ENCODE results near the gene CREB3.
A peak's percentile ranks its signal among the peaks of the same experiment; 100 is the strongest.

The CREB3 gene

DNA sequence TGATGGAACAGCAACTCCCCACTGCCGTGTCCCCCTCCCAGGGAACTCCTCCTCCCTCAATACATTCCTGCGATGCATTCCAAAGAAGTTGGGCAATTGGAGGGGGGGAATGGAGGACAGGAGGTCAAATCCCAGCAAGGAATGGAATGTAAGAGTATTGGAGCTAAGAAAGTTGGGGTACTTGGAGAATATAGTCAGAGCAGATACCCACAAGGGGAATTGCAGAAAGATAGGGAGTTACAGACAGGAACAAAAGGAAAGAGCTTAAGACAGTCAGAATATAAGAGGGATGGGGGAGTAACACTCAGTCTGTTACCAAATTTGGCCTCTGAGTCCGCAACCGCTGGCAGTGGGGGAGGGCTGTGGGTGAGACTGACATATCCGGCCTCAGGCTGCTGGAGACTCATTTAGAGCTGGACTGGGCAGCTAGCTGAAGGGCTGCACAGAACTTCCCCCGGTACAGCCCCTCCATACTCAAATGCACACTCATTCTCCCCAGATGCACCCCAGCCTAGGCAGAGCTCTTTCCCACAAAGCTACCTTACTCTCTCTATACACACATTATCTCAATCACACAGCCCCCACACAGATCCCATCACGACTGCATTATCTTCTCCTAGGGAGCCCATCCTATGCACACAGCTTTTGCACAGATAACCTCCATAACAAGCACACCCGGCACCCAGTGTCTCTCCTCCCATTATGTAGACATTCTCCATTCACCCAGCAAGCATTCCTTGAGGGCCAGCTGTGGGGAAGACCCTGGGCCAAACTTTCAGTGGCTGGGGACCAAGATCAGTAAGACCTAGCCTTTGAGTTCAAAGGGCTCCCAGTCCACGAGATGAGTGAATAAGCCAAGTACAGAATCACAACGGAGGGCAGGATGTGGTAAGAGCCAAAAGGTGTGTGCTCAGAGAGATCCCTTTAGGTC is 4.2 kb upstream of the CREB3 start:
- peak; percentile 93 for DNase-seq

DNA sequence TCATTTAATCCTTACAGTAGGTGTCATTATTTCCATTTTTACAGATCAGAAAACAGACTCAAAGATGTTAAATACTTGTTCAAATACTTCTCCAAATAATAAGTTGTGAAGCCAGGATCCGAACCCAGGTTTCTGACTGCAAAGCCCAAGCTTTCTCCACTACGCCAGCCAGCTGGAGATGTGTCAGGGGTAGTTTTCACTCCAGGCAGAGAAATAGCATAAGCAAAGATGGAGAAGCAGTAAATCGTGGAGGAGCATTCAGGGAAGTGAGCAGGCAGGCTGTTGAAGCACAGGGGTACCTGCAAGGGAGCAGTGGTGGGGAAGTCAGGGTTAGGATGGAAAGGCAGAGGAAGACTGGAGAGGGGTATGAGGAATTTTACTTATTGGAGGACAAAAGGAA is 3.4 kb upstream of the CREB3 start:
- DNase-seq: peak; percentile 32

DNA sequence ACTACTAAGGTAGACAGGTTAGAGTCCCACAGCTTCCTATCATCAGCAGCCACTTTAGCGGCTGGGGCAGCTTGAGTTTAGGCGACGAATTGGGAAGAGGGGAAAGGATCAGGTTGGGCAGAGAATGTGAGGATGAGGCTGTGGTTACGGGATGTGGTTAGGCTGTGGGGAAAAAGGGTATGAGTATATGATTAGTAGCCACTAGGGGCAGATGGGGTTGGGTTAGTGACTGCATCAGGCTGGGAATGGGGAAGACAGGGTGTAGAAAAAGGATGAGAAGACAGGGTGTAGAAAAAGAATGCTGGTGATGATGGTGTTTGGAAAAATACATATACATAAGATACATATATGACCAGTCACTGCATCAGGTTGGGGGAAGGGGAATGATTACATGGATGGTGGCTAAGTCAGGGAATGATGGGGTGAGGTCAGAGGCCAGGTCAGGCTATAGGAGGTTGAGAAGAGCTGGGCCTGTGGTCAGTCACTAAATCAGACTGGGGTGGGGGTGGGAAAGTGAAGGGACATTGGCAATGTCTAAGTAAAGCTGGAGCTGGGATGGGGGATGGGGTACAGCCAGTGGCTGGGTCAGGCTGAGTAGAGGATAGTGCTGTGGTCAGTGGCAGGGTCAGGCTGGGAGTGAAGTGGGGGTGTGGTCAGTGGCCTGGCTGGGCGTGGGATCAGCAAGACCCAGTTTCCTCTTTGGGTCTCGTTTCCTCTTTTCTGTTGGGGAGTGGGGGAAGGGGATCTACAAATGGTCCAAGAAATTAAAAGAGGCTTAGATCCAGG is 2.6 kb upstream of the CREB3 start:
- peak; percentile 93 for DNase-seq

DNA sequence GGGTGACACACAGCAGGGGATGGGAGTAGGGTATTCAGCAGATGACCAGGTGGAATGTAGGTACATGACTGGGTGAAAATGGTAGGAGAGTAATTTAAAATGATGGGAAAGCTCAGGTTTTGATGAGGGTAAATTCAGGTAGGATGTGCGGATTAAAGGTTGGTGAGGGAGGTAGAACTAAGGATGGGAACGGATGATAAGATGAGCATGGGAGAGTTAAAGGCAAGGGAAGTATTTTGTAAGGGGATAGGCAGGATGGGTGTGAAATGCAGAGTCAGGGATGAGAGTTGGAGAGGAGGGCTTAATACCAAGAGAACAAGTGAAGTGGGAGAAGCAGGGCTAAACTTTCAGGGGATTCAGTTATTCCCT is 2.0 kb upstream of the CREB3 start:
- DNase-seq: no peak

DNA sequence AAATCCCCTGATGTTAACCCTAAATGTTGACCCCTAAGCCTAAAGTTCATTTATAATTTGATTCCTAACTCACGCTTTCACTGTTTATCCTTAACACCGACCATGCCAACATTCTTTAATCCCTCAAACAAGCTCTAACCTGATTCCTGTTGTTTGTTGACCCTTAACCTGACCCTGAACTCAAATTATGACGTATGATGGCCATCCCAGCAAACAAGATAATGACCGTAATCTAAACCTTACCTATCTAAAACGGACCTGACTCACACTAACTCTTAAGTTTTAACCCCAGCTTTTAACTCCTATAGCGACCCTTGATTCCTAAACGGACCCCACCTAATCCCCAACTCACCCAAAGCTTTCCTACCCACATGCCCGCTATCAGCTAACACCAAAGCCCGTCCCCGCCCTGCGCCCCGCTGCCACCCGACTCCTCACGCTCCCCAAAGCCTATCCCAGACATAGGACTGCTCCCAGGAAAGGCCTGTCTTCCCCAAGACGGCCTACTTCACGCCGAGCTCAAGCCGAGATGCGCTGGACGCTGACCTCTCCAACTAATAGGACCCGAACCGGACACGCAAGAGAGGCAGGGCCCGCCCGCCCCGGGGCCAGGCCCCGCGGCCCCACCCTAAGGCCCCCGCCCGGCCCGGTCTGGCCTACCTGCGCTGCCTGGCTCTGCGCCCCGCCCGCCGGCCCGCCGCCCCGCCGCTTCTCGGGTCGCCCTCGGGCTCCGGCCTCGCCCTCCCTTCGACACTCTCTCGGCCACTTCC is 866 bp upstream of the CREB3 start:
- no peak for DNase-seq

DNA sequence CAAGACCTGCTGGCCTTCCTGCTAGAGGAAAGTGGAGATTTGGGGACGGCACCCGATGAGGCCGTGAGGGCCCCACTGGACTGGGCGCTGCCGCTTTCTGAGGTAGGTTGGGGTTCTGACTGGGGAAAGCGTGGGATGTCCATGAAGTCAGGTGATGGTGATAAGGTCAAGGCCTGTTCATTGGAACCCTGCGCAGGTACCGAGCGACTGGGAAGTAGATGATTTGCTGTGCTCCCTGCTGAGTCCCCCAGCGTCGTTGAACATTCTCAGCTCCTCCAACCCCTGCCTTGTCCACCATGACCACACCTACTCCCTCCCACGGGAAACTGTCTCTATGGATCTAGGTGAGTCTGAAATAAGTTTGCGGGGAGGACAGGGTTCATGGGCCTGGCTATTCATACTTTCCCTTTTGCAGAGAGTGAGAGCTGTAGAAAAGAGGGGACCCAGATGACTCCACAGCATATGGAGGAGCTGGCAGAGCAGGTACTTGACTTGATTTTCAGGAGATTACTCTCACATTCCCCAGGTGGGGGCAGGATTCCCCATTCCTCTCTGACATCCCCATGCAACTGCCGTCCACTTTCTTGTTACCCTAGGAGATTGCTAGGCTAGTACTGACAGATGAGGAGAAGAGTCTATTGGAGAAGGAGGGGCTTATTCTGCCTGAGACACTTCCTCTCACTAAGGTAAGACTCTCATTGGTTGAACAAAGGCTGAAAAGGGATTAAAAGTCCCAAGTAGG is 505 bp downstream of the CREB3 start:
- DNase-seq: peak; percentile 74

DNA sequence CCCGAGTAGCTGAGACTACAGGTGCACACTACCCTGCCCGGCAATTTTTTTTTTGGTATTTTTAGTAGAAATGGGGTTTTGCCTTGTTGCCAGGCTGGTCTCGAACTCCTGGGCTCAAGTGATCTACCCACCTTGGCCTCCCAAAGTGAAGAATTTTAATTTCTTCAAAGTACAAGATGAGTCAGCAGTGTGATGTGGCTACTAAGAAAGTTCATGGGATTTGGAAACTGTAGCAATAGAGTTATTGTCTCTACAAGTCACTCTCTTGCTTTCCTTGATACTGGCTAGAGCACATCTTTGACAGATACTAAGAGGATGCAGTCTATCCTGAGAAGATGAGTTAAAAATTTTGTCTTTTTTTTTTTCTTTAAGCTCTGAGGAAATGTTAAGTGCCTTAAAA is 1.6 kb downstream of the CREB3 start:
- DNase-seq: no peak

DNA sequence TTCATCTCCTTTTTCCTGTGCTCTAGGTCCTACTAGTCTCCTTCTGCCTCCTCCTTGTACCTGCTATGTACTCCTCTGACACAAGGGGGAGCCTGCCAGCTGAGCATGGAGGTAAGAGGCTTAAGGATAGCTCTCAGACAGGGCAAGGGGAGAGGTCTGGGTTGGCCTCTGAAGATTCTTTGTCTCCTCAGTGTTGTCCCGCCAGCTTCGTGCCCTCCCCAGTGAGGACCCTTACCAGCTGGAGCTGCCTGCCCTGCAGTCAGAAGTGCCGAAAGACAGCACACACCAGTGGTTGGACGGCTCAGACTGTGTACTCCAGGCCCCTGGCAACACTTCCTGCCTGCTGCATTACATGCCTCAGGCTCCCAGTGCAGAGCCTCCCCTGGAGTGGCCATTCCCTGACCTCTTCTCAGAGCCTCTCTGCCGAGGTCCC is 3.8 kb downstream of the CREB3 start:
- DNase-seq: peak; percentile 78

DNA sequence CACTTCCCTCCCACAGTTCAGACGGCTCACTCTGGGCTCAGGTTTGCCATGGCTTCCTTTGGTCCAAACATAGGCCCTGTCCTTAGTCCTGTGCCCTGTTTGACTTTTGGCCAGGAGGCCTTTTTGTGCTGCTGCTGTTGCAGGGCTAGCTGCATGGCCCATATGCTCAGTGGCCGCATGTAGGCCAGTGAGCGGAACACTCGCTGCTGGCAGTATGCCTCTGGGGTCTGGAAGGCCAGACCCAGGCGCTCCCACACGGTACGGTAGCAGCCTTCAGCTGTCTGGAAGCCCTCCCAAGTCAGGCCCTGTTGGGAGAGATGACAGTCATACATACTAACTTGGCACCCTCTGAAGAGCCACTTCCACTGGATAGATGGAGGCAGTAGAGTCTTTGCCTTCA is 4.7 kb downstream of the CREB3 start:
- no peak for DNase-seq

DNA sequence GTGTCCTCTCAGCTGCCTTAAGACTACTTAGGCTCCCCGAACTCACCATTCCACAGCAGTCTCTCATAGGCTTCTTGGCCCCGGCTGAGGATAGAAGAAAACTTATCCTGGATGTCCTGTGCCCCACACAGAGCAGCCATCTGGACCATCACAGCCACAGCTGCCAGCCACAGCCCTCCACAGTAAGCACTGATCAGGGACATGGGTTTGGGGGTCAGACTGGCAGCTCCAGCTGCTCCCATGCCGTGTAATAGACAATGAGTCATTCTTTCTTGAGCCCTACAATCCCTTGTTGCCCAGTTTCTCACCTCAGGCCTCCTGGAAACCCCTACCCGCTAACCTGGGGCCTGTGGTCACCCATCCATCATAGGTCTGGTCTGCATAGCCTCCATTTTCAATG is 5.7 kb downstream of the CREB3 start:
- DNase-seq: no peak

DNA sequence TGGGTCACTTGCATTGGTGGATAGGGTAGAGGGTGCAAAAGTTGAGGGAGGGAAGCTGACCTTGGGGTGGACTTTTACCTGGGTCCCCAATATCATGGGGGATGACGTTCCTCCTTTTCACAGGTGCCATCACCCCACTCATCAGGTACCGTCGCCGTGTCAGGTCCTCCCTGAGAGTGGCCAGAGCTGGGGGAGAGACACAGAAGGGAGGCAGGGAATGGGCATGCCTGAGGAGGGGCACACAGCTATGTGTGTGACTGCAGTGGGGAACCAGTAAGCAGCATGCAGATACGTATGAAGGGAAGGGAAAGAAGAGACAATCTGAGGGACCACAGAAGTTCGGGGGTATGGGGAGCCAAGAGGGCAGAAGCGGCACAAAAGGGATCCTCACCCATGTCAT is 6.5 kb downstream of the CREB3 start:
- no peak for DNase-seq

DNA sequence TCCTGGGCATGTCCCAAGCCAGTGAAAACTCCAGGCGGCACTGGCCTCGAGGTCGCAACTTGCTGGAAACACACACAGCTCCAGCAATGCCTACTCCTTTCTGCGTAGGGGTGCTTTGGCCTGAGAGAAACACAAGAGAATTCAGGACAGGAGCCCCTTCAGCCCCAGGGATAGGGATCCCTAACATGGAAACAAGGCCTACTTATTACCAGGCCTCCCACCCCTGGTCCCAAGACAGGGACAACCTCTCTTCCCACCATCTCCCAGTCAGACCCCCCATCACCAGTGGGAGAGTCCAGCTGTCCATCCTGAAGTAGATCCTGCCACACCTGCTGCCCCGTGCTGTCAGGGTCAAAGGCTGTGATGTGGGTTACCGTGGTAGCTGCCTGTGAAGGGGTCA is 7.8 kb downstream of the CREB3 start:
- DNase-seq: no peak

DNA sequence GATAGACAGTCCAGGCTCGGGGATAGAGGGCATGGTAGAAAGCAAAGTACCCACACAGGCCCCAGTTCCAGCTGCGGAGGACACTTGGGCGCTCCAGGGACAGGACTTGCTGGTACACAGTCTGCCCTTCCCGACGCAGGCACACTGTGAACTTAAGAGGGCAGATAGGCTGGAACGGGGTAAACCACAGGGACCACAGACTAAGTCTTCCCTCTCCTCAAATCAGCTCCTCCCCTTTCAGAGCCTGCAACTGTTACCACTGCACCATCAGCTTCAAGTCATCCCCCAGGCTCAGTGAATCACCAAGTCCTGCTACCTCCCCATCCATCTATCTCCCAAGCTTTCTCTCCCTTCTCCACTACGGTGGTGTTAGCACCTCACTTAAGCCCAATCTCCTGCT is 9.3 kb downstream of the CREB3 start:
- peak; percentile 66 for DNase-seq

DNA sequence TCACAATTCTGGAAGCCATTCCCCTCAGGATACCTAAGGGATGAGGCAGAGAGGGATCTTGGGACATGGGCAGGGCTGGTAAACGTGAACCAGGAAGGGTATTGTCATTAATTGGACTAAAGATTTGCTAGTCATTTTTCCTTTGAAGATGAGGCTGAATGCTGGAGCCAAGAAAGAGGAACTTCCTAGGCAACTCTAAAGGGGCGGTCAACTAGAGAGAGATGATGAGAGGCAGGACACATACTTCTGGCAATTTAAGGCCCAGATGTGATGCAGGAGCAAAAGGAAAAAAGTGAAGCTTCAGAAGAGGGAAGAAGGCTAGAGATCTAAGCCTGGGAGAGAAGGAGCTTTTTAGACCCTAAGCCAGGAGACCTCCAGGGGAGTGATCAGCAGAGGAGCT is 11.0 kb downstream of the CREB3 start:
- peak; percentile 34 for DNase-seq

DNA sequence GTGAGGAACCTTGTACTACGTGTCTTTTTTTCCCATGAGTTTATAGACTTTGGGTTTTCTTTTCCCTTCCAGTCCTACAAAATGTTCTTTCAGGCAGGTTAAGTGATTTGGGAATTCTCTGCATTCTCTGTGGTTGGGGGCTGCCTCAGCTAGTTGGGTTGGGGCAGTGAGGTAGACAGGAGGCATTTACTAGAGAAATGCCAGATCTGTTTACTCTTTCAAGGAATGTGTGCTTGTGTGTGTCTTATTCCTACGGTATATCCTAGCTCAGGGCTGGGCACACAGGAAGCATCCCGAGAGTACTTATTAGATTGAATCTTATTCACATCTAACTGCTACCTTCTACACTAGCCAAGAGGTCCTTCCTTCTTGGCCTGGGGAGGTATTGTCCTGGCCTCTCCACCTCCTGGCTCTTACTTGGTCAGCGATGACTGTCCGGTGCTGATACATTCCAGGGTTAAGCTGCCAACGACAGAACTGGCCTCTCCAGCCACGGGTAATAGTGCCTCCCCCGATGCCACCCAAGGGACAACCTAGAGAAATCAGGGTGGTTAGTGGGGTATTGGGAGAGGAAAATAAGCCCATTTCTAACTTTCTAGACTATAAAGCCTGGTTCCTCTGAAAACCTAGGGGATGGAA is 11.5 kb downstream of the CREB3 start:
- DNase-seq: no peak

DNA sequence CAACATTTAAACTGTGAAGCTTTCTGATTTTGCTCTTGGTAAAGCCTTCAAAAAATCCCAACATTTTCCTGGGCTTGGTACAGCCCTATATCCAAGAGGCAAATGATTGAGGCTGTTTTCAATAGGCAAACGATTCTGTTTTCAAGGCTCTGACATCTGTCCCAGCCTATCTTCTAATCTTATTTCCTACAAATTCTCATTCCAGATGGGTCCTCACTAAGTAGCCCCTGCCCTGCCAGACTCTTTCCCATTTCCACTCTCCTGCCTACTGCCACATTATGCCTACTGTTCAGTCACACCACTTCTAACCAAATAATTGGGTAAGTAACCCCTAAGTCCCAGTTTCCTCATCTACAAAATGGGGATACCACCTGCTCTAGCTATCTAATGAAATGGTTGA is 13.1 kb downstream of the CREB3 start:
- no peak for DNase-seq

DNA sequence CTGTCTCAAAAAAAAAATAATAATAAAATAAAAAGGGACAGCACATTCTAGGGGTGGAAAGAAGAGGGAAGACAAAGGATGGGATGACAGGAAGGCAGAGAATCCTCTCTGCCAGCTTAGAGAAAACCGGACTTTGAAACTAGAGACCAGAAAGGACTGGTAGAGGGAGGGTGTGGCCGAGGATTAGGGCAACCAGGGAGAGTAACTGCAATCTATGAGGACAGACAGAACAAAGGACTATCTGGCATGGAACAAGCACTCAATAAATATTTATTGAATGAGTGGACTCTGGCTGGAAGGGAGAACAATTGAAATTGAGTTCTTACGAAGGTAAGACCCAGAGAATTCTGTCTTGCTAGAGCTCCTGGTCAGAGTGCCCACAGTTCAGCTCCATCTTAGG is 14.1 kb downstream of the CREB3 start:
- DNase-seq: no peak

DNA sequence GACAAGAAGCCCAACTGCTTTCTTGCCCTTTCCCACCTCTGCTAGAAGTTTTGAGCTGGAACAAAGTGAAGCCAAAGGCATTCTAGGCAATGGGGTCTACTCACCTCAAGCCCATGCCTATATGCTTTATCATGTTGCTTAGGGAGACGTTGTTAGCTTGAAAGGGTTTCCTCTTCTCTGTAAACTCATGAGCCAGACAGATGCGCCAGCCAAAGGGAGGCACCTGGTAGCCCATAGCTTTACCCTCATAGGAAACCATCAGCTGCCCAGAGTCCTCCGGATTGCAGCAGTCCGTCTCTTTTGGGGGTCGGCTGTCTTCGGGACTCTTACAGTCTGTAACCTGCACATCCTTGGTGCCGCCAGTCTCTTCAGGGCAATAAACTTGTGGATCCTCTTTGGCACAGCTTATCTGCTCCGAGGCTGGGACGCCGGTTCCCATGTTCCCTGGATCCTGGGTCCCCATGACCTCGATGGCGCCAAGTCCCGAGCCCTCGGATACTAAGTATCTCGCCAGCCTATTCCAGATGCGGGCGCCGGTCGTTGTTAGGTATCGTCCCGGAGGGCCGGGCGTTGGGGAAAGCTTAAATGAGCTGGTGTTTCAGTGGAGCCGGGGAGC is 15.9 kb downstream of the CREB3 start:
- DNase-seq: peak; percentile 24

DNA sequence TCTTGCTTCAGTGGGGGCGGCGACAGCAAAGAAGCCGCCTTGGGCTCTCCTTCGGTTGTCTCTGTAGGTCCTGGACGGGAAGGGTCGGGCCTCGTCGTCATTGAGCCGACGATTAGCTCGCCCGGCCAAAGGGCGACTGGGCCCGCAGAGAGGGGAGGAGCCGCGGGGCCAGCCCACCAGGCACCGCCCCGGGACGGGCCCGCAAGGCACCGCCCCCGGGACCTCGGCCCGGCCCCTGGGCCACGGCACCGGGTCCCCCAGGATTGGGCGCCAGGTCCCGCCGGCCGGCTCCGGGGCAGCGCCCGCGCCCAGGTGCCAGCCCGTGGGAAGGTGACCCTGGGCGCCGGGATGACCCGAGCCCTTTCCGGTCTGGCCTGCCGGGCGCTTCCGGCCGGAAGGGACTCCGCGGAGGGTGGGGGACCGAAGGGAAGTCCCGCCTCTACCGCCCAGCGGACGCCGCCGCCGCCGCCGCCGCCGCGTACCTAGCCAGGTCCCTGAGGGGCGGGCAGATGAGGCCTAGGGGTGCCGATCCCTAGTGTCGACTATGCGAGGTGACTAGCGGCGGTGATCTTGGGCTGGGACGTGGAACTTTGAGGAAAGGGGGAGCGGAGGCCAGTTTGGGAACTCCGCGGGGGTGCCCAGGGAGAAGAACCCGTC is 16.5 kb downstream of the CREB3 start, which contains the start of the genes GBA2 and RGP1:
Gene GBA2, minus strand, starts transcription at position 371 of the 657 bp plus-strand sequence. CDS start 524 bp downstream, outside the sequence.
Gene RGP1, plus strand, starts transcription at position 430 of the 657 bp plus-strand sequence. CDS start 469 bp downstream, outside the sequence.
- DNase-seq: peak; percentile 83

DNA sequence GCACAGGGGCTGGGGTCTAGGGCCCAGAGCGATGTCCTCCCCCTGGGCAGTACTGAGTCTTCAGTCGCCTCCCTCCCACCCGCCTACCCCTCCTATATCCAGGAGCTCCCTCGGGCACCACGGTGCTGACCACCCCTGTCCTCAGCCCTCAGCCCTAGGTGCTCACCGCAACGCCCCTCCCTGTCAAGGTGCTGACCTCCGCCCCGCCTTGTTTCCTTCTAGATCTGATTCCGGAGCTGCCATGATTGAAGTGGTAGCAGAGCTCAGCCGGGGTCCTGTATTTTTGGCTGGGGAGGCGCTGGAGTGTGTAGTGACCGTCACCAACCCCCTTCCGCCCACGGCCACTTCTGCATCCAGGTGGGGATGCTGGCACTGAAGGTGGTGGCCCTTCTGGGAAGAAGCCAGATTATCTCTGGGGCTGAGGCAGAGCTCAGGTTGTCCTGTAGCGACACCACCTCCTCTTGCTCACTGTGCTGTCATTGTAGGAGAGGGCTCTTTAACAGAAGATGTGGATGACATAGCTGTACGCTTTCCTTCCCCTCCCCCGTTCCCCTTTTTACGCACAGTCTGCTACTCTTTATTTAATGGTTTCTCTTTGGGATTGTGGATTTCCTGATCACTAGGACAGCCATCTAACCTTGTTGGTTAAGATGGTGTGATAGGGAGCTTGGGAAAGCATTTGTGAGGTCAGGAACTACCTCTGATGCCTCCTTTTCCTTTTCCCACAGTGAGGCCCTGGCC is 17.2 kb downstream of the CREB3 start:
- DNase-seq: peak; percentile 57
